Endothelial cell of umbilical vein (primary cell): ENCODE results near the gene BIRC6. TPM values are rescaled to one million over a fixed set of nuclear protein-coding genes. Genes with fewer than 3 reads are reported as not detected.
A peak's percentile ranks its signal among the peaks of the same experiment; 100 is the strongest.

ENCODE experiments used
- BruUV-seq: library from RNA; stranded (reverse); fragments of 400-500 nt; replicated peaks from 2 replicates; lab custom pipeline; 2021; lab: Mats Ljungman, UMichigan
- CTCF ChIA-PET: fragments of 300-600, 350-600 bp; sonication (Branson Sonifier 250); formaldehyde crosslinking; loops from one replicate; lab custom pipeline; 2021; ENCODE audit warnings: antibody characterized with exemption, inconsistent platforms; lab: Charles Lee
- POLR2A ChIA-PET: fragments of 300-600, 350-600 bp; sonication (Branson Sonifier 250); formaldehyde crosslinking; loops from one replicate; lab custom pipeline; 2021; ENCODE audit warnings: antibody characterized with exemption, inconsistent platforms; lab: Charles Lee
- DNase-seq: peaks from one replicate; pipeline ENCODE4 v3.0.0-alpha.2; 2011; ENCODE audit warnings: low read depth, low spot score
- FAIRE-seq: peaks from 2 replicates; lab custom pipeline; 2011; peaks lifted over from hg19 to GRCh38; lab: Jason Lieb, UNC
- H2AFZ ChIP-seq: 2 replicates; pipeline ENCODE4 v1.6.0; 2012; ENCODE audit warnings: low read depth, low read length, control low read depth, inconsistent platforms
- H3K27ac ChIP-seq: 2 replicates; pipeline ENCODE4 v1.5.1; 2011; ENCODE audit warnings: low read depth, mild to moderate bottlenecking, control low read depth, low read length, moderate library complexity; ENCODE audit not compliant: insufficient read depth
- H3K27me3 ChIP-seq, 2 experiments: 2 replicates each; pipeline versions ENCODE4 v1.6.0 to v1.6.1; 2011; ENCODE audit warnings: low read length in 2 of 2, mixed read lengths in 1 of 2; ENCODE audit not compliant: control insufficient read depth in 2 of 2, insufficient read depth in 2 of 2
- H3K36me3 ChIP-seq, 2 experiments: 2 replicates in 1 of 2; 3 replicates in 1 of 2; pipeline ENCODE4 v1.5.1; 2011; ENCODE audit warnings: low read length in 2 of 2, mild to moderate bottlenecking in 1 of 2, moderate library complexity in 1 of 2; ENCODE audit not compliant: control insufficient read depth in 2 of 2, insufficient read depth in 2 of 2; ENCODE audit errors: extremely low read depth in 1 of 2
- H3K4me1 ChIP-seq: 3 replicates; pipeline ENCODE4 v1.5.1; 2011; ENCODE audit warnings: mild to moderate bottlenecking, low read length; ENCODE audit not compliant: control insufficient read depth, insufficient read depth; ENCODE audit errors: extremely low read depth
- H3K4me2 ChIP-seq: 2 replicates; pipeline ENCODE4 v1.6.1; 2011; ENCODE audit warnings: low read length, control low read depth, mixed read lengths; ENCODE audit not compliant: insufficient read depth
- H3K4me3 ChIP-seq, 3 experiments: fragments of 200-600 bp in 1 of 3; sonication (generic), shearing (Covaris generic) in 1 of 3; replicated peaks in 1 of 3; 2 replicates each; pipeline ENCODE4 v1.5.1; 2011 to 2016; ENCODE audit warnings: control low read depth in 3 of 3, low read length in 3 of 3, mild to moderate bottlenecking in 2 of 3, inconsistent platforms in 1 of 3, low read depth in 1 of 3, moderate library complexity in 1 of 3; ENCODE audit not compliant: insufficient read depth in 1 of 3
- H3K79me2 ChIP-seq: 2 replicates; pipeline ENCODE4 v1.6.0; 2012; ENCODE audit warnings: low read length, inconsistent platforms; ENCODE audit not compliant: control insufficient read depth, insufficient read depth
- H3K9ac ChIP-seq: replicated peaks from 2 replicates; pipeline ENCODE3; 2011; ENCODE audit warnings: low read length, control low read depth; ENCODE audit not compliant: insufficient read depth; ENCODE audit errors: extremely low read depth
- H3K9me1 ChIP-seq: replicated peaks from 3 replicates; pipeline ENCODE4 v1.6.0; 2011; ENCODE audit warnings: mild to moderate bottlenecking, low read length; ENCODE audit not compliant: control insufficient read depth, insufficient read depth; ENCODE audit errors: extremely low read depth
- H3K9me3 ChIP-seq: replicated peaks from 2 replicates; pipeline ENCODE4 v1.5.1; 2012; ENCODE audit warnings: low read length, inconsistent platforms; ENCODE audit not compliant: control insufficient read depth, insufficient read depth
- H4K20me1 ChIP-seq: replicated peaks from 2 replicates; pipeline ENCODE3; 2011; ENCODE audit warnings: mild to moderate bottlenecking, low read length; ENCODE audit not compliant: control insufficient read depth, insufficient read depth; ENCODE audit errors: extremely low read depth
- EZH2 ChIP-seq: IDR thresholded peaks from 2 replicates; pipeline ENCODE4 v1.6.1; 2012; ENCODE audit warnings: borderline replicate concordance, low read depth, mild to moderate bottlenecking, moderate library complexity, low read length, inconsistent platforms; ENCODE audit not compliant: severe bottlenecking
- GATA2 ChIP-seq: IDR thresholded peaks from 2 replicates; pipeline ENCODE4 v1.7.0; 2011; ENCODE audit warnings: low read depth, mild to moderate bottlenecking, moderate library complexity, mixed read lengths, low read length; ENCODE audit not compliant: insufficient read length, insufficient read depth
- JUN ChIP-seq: IDR thresholded peaks from 2 replicates; pipeline ENCODE4 v1.6.1; 2011; ENCODE audit warnings: borderline replicate concordance, low read depth; ENCODE audit not compliant: insufficient read length, insufficient read depth
- MYC ChIP-seq: IDR thresholded peaks from one replicate; pipeline ENCODE4 v1.6.1; 2011; ENCODE audit warnings: mild to moderate bottlenecking, low read depth, low read length
- POLR2A ChIP-seq: IDR thresholded peaks from 2 replicates; pipeline ENCODE4 v1.6.1; 2012; ENCODE audit warnings: low read depth, mild to moderate bottlenecking, control low read depth, low read length
- POLR2AphosphoS5 ChIP-seq: IDR thresholded peaks from 2 replicates; pipeline ENCODE4 v1.6.1; 2012; ENCODE audit warnings: low read depth, mild to moderate bottlenecking, control low read depth, low read length, moderate library complexity; ENCODE audit not compliant: insufficient read depth
- dilution Hi-C: fragments of 300-500 bp; cut with MboI; formaldehyde crosslinking; loops from one replicate; pipeline ENCODE4 v1.15.0; 2019; ENCODE audit warnings: low sequenced_read_pairs; ENCODE audit not compliant: extremely low pct_ligation_motif_present
- intact Hi-C: fragments of 100-400 bp; cut with micrococcal nuclease; formaldehyde crosslinking; loops from one replicate; pipeline ENCODE4 v1.10.0; 2022
- polyA plus RNA-seq, 4 experiments: library from polyadenylated mRNA; depleted of rRNA in 3 of 4; stranded (reverse) in 3 of 4; unstranded in 1 of 4; fragments of >200 nt; gene quantifications; 2 replicates each; pipeline versions ENCODE4 v1.2.1 to v1.2.3, GENCODE V29; 2011 to 2012; ENCODE audit warnings: missing spikeins in 1 of 4
- total RNA-seq: library from RNA; stranded (reverse); gene quantifications from 2 replicates; pipeline ENCODE4 v1.2.3, GENCODE V29; 2021
- TF ChIP-seq, protein P1 (sequence below): IDR thresholded peaks from 2 replicates; pipeline ENCODE4 v1.6.1; 2011; ENCODE audit not compliant: insufficient read depth, insufficient read length

Gene BIRC6
- total and polyA plus RNA-seq, 2 donors (not counting 3 experiments of a cell fraction or from before 2014, with no cell fraction given) = 34.2 to 83.1 TPM

DNA sequence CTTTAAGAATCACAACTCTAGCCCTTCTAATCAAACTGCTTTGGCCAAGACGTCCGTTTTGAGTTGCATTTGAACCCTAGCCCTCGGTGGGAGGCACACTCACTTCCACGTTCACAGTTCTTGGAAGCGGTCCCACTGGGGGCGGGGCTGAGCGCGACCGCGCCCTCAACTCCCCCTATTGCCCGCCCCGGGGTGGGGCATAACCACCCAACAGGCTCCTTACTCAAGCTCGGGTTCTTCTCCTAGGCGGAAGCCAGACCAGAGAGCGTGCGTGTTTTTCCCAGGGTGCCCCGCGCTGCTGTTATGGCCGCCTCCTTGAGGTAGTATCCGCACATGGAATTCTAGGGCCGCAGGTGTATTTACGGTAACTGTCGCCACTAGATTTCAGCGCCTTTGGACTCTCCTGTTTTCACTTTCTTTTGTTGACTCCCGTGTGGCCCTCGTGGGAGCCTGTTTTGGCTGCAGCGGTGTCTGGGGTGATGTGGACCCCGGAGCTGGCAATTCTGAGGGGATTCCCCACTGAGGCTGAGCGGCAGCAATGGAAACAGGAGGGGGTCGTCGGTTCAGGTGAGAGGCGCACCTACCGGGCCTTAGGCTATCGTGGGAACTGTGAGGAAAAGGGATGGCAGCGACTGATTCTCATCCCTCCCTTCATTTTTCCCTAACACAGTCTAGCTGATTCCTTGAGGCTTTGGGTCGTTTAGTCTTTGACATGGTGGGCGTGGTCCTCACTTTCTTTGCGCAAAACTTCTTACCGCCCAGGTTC is 271.2 kb downstream of the BIRC6 start, which contains the start of gene TTC27:
Gene TTC27, plus strand, starts transcription at position 237 of the 766 bp plus-strand sequence. Its CDS starts 243 bp downstream, at position 480.
- peaks cover 5% of the 10 kb centered on the region for H3K4me1 ChIP-seq
- peaks cover 0 to 3% of the 10 kb centered on the region in 2 experiments for H3K36me3 ChIP-seq
- H3K79me2 ChIP-seq = peaks cover 12% of the 10 kb centered on the region
- peak within 1 kb of the TSS; percentile 96 for H2AFZ ChIP-seq
- H4K20me1 ChIP-seq = no peaks in the 10 kb centered on the region
- no peaks in the 10 kb centered on the region for H3K9me3 ChIP-seq
- peak within 1 kb of the TSS; percentile 95 for H3K4me2 ChIP-seq
- H3K4me3 ChIP-seq = peak within 1 kb of the TSS; percentile 92 to 98 (median 98)
- BruUV-seq = TSS peak; percentile 76
- TF ChIP-seq MYC (no peak), GATA2 (no peak), POLR2A (peak; percentile 91), POLR2AphosphoS5 (peak; percentile 83), EZH2 (no peak), JUN (no peak)
- TF ChIP-seq, protein P1, sequence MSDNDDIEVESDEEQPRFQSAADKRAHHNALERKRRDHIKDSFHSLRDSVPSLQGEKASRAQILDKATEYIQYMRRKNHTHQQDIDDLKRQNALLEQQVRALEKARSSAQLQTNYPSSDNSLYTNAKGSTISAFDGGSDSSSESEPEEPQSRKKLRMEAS = peak; percentile 87
- H3K9me1 ChIP-seq = no peaks in the 10 kb centered on the region
- FAIRE-seq (peak; percentile 96), DNase-seq (peak; percentile 96)
- no peaks in the 10 kb centered on the region for H3K27me3 ChIP-seq
- H3K9ac ChIP-seq = peak within 1 kb of the TSS; percentile 94
- intact Hi-C loops = loop anchor here (1.0 kb wide), 1 partner anchor 55 kb away; no protein-coding TSS in a partner anchor
- dilution Hi-C loops = no loop called here
- peak within 1 kb of the TSS; percentile 46 for H3K27ac ChIP-seq
- POLR2A ChIA-PET = no interaction called here
- CTCF ChIA-PET = interaction anchor here (0.6 to 1.5 kb wide), 6 partner anchors 20 to 577 kb away, joined by 3 to 4 read pairs (median 3); no protein-coding TSS in a partner anchor
